GM12891 (cell line): ENCODE results near the gene MIPOL1.
"Not testable (repeated sequence)": the region's sequence is repeated elsewhere in the genome, so short reads cannot be mapped to it uniquely, and the experiment has no call there.

Experiments used
- PAX5 ChIP-seq: IDR thresholded peaks from 2 replicates; pipeline ENCODE4 v1.6.1; 2011; ENCODE audit warnings: low read length, moderate library complexity, mild to moderate bottlenecking; ENCODE audit not compliant: insufficient read depth, severe bottlenecking
- POLR2A ChIP-seq: IDR thresholded peaks from 2 replicates; pipeline ENCODE4 v1.6.1; 2011; ENCODE audit warnings: low read depth, low read length, control low read depth
- POLR2AphosphoS5 ChIP-seq: IDR thresholded peaks from 2 replicates; pipeline ENCODE4 v1.6.1; 2011; ENCODE audit warnings: low read depth, low read length, control low read depth
- POU2F2 ChIP-seq: IDR thresholded peaks from 2 replicates; pipeline ENCODE4 v1.6.1; 2011; ENCODE audit warnings: low read depth, mild to moderate bottlenecking, control low read depth, low read length, moderate library complexity
- SPI1 ChIP-seq: IDR thresholded peaks from 2 replicates; pipeline ENCODE4 v1.6.1; 2011; ENCODE audit warnings: low read depth, low read length, control low read depth
- TAF1 ChIP-seq: IDR thresholded peaks from 2 replicates; pipeline ENCODE4 v1.6.1; 2011; ENCODE audit warnings: low read depth, low read length, control low read depth

GRCh38 chr14:37236044-37236443 is 38.3 kb downstream of the MIPOL1 start:
- TF ChIP-seq POLR2A, POLR2AphosphoS5, TAF1, PAX5, POU2F2, SPI1: not testable (repeated sequence)
